DMS53 (cell line): ENCODE measurements around the gene POLL.
"Not testable (repeated sequence)": the region's sequence is repeated elsewhere in the genome, so short reads cannot be mapped to it uniquely, and the experiment has no call there.

Source experiments
- DNase-seq: peaks from one replicate; lab custom pipeline; 2025; lab: John Stamatoyannopoulos, UW

The POLL gene

DNA sequence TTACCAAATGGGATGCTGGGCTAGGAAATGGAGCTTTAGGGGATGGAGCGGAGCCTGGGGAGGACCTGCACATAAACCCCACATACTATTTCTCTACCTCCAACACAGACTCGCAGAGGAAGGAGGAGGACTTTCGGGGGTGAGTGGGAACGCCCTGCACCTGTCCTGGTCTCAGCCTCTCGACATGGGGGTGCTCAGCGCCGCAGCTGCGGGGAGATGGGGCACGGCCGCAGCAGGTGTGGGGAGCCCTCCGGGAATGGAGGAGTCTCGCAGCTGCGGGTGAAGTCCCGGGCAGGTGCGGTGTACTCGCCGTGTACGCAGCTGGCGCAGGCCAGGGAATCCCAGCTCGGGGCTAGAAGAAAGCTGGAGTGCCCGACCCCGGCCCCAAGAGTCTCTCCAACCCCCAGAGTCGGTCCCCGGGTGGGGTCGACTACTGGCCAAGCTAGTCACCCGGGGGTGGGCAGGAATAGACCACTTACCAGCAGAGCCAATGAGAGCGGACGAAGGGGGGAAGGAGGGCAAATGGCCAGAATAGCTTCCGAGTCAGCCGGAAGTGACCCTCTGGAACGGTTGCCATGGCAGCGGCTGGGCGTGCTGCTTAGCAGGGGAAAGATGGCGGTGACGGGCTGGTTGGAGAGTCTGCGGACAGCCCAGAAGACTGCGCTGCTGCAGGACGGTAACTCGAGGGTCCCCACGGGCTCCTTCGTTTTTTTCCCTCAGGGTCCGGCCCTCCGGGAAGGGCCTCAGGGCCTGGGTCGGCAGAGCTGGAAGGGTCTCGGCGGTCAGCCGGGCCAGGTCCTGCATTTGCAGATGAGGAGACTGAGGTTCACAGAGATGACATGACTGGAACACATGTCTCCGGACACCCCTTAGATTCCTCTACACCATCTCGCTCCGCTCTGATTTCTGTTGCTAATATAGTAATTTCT is at the start of gene POLL, which contains the start of gene DPCD:
Gene POLL (minus strand): TSS at position 533 of the 929 bp plus-strand sequence. CDS start 897 bp downstream, outside the sequence.
Gene DPCD (plus strand): TSS at position 597 of the 929 bp plus-strand sequence. CDS start 16 bp downstream, at position 613.
- DNase-seq, result peak; percentile 97

DNA sequence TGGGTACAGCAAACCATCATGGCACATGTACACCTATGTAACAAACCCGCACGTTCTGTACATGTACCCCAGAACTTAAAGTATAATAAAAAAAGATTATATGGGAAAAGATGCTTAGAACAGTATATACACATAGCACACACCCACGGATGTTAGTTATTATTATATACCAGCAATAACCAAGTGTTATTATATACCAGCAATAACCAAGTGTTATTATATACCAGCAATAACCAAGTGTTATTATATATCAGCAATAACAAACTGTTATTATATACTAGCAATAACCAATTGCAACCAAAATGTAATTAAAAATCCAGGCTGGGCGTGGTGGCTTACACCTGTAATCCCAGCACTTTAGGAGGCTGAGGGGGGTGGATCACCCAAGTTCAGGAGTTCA is 45.5 kb upstream of the POLL start:
- not testable (repeated sequence) for DNase-seq

DNA sequence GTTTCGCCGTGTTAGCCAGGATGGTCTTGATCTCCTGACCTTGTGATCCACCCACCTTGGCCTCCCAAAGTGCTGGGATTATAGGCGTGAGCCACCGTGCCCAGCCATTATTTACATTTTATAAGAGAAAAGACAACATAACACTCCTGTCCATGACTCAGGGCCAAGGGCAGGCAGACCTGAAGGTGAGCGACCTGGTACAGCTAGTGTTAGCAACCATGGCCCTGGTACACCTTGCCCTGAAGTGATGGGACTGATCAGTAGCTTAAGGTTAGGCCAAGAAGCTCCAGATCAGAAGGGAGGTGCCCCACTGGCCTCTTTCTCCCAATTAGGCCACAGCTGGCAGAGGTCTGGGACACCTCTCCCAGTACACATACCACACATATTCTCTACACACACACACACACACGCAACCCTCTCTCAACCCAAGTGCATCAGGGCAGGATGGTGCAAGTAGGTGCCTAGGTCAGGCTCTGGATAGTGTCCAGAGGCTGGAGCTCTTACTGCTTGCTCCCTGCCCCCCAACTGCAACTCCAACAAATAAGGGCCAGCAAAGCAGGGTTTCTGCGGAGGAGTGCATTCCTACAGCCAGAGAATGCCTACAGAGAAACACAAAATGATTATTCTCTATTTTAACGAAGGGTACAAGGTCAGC is 43.9 kb upstream of the POLL start:
- no peak for DNase-seq

DNA sequence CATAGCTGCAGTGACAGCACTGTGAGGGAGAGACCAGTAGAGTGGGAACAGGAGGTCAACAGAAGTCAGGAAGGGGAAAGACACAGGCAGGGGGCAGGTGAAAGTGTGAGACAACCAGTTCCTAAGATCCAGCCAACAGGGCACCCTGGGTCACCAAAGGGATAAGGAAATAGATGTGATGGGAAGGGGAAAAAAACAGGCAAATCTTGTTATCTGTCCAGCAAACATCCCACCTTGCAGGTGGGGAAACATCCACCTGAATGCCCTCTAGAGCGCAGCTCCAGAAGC is 42.5 kb upstream of the POLL start:
- DNase-seq, result no peak

GRCh38 chr10:101629837-101630632 is 42.0 kb upstream of the POLL start:
- DNase-seq, result no peak

- DNase-seq, result no peak
Observed at GRCh38 chr10:101625821-101626412, 37.9 kb upstream of the POLL start.

- DNase-seq, result no peak
Observed at GRCh38 chr10:101624526-101625102, 36.6 kb upstream of the POLL start.

GRCh38 chr10:101623528-101623927 is 35.5 kb upstream of the POLL start:
- DNase-seq, result no peak

- no peak for DNase-seq
Observed at GRCh38 chr10:101619983-101620382, 31.9 kb upstream of the POLL start.

- DNase-seq, result no peak
Observed at GRCh38 chr10:101618871-101619270, 30.8 kb upstream of the POLL start.

DNA sequence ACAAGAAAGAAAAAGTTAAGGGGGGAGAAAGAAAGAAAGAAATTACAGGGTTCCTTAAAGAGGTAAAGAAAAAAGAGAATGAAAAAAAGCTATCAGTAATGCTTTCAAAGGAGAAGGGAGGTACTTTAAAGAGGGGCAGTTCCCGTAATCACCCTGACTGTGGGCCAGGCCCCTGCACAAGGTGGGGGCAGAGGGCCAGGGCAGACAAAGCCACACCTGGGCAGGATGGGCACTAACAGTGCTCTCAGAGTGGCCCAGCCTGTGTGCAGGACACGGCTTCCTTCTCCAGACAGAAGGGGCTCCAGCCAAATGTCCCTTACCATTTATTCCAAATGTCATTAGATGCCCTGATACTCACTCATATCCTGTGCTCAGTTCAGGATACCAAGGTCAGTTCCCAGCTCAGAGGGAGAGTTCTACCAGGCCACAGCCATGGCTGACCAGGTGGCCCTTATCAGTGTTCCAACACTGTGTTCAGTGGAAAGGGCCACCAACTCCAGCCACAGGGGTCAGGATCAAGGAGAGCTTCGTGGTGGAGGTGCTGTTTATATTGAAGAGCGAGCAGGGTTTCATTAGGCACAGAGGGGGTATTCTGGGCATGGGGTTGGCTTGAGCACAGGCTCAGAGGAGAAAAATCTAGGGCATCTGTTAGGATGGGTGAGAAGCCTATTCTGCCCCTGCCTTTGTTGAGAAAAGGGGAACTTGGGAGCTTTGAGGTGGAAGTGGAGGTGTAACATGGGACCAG is 29.9 kb upstream of the POLL start:
- DNase-seq, result no peak

GRCh38 chr10:101617102-101617823 is 29.2 kb upstream of the POLL start:
- DNase-seq, result peak; percentile 11

DNA sequence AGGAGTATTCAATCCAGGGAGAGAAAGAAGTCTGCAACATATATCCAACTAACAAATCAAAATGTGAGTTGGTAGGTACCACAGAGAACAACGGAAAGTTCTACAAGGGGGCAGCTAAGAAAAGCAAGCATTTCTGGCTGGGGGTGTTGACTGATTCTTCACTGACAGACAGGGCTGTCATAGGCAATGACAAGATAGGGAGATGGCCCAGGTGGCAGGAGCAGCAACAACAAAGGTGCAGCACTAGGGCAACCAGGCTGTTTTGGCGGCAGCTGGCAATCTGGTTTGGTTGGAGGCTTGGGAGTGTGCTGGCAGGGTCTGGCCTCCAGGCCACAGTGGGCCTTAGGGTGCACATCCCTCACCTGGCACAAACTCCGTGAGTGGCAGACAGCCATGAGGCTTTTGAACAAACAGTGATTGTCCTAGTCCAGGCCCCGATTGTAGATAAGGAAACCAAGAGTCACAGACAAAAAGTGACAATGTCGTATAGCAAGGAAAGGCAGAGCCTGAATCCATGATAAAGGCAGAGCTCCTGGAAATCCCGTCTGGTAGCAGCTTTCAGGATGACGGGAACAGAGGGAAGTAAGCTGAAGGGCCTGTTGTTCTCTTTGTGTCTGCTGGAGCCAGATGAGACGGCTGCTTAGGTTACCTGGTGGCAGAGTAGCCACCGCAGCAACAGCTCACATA is 28.5 kb upstream of the POLL start:
- no peak for DNase-seq

- no peak for DNase-seq
Observed at GRCh38 chr10:101615525-101616116, 27.6 kb upstream of the POLL start.

DNA sequence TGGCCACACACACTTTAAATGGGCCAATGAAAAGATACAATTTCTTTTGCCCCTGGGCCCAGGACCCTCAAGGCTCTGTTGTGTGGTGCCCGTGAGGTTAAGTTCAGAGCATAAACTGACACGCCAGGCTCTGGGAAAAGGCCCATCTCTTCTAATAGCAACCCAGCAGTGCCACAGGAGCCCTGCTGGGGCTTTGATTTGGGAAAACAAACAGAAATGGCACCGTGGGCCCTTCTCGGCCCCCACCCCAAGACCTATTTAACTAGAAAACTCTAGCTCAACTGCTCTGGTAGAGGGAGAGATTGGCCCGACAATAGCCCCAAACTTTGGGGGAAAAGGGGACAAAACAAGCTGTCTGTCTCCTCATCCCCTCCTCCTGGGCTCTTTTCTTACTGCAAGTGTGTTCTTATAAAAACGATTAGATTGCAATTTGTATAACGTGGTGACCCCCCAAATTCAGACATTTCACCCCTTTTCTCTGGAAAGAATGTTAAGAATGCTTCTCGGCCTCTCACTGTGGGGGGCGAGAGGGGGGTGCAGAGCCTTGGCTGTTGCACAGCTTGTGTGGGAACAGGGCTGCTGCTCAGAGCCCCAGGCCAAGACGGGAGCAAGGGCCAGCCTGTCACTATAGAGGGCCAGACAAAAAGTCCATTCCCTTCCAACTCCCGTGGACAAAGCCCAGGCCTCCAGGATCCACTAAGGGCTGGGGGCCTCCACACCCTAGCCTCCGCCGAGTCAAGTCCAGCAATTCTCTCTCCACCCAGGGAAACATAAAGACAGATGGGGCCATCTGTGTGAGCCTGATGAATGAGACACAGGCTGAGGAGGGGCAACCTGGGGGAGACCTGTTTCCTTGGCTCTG is 26.8 kb upstream of the POLL start:
- no peak for DNase-seq

DNA sequence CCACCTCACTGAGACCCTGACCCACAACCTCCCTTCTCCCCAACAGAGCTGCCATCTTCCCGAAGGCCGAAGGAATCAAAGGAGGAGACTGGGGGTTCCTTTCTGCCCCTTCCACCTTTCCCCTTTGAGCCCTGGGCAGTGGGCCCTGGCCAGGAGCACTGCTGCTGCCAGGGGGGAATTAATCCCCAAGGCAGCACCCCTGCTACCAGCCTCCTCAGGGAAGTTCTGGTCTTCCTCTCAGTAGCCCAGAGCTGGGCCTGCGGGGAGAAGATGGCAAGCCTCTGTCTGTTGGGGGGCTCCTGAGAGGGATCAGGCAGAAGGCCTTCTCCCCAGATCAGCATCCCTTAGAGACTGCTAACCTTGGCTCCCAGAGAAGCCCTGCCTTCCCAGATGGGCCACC is 25.6 kb upstream of the POLL start:
- no peak for DNase-seq

DNA sequence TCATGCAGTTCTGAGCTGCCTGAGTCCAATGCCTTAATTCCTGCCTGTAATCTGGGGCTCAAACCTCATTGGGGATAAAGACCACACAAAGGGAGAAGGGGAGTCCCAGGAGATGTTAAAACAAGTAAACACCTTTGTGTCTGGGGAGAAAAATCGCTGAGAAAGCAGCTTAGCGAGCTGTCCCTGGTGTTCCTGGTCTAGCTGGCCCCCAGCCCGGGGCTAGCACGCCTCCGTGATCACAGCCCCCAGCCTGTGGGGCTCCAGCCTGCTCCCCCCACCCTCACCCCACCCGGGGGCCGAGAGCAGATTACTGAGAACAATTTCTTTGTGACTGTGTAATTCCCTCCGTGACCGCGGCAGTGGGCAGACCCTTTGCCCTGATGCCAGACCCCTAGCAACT is 24.8 kb upstream of the POLL start:
- DNase-seq, result no peak

- DNase-seq, result no peak
Observed at GRCh38 chr10:101612086-101612485, 24.0 kb upstream of the POLL start.
